H1 (cell line): ENCODE results near the gene PTK6. TPM values are rescaled to one million over a fixed set of nuclear protein-coding genes. Genes with fewer than 3 reads are reported as not detected.

Source experiments
- CTCF ChIA-PET: fragments of 300-600 bp; sonication (Branson Sonifier 250); formaldehyde crosslinking; loops from one replicate; lab custom pipeline; 2021; ENCODE audit not compliant: partially characterized antibody; lab: Charles Lee
- POLR2A ChIA-PET: fragments of 300-600 bp; sonication (Branson Sonifier 250); formaldehyde crosslinking; loops from one replicate; lab custom pipeline; 2021; ENCODE audit warnings: inconsistent platforms; ENCODE audit not compliant: partially characterized antibody; lab: Charles Lee
- DNase-seq, 2 experiments: peaks; one replicate each; pipeline versions ENCODE4 v3.0.0 to v3.0.0-alpha.2; 2010 to 2022; ENCODE audit warnings: low spot score in 2 of 2, low read depth in 1 of 2, mixed read lengths in 1 of 2
- FAIRE-seq: peaks from 2 replicates; lab custom pipeline; 2011; peaks lifted over from hg19 to GRCh38; lab: Jason Lieb, UNC
- H2AFZ ChIP-seq: 2 replicates; pipeline ENCODE4 v1.8.1; 2012; ENCODE audit warnings: low read length, inconsistent platforms
- H2AK5ac ChIP-seq: 2 replicates; pipeline ENCODE4 v1.6.1; 2013; ENCODE audit warnings: low read depth, low read length
- H2BK120ac ChIP-seq: replicated peaks from 2 replicates; pipeline ENCODE3; 2013; ENCODE audit warnings: low read depth, low read length, inconsistent platforms
- H2BK12ac ChIP-seq: 2 replicates; pipeline ENCODE4 v1.6.1; 2013; ENCODE audit warnings: low read depth, low read length
- H2BK15ac ChIP-seq: 2 replicates; pipeline ENCODE4 v1.6.1; 2013; ENCODE audit warnings: low read length
- H2BK20ac ChIP-seq: 2 replicates; pipeline ENCODE4 v1.6.1; 2013; ENCODE audit warnings: low read length
- H2BK5ac ChIP-seq: 2 replicates; pipeline ENCODE4 v1.6.1; 2013; ENCODE audit warnings: low read depth, low read length
- H3K14ac ChIP-seq: 2 replicates; pipeline ENCODE4 v1.6.1; 2013; ENCODE audit warnings: inconsistent platforms; ENCODE audit not compliant: insufficient read length
- H3K18ac ChIP-seq: 2 replicates; pipeline ENCODE4 v1.6.1; 2013; ENCODE audit warnings: low read length; ENCODE audit errors: extremely low read depth
- H3K23ac ChIP-seq: 2 replicates; pipeline ENCODE4 v1.6.1; 2013; ENCODE audit warnings: inconsistent platforms; ENCODE audit not compliant: insufficient read length
- H3K23me2 ChIP-seq: 2 replicates; pipeline ENCODE4 v1.6.1; 2013; ENCODE audit warnings: low read depth, low read length
- H3K27ac ChIP-seq: 2 replicates; pipeline ENCODE4 v1.6.1; 2011; ENCODE audit warnings: low read depth, low read length, inconsistent platforms
- H3K27me3 ChIP-seq, 4 experiments: replicated peaks in 1 of 4; 1 replicate in 1 of 4; 2 replicates in 3 of 4; pipeline versions ENCODE4 v1.6.1 to v1.8.1; 2011 to 2013; ENCODE audit warnings: low read length in 3 of 4, mild to moderate bottlenecking in 3 of 4, inconsistent platforms in 2 of 4, mixed read lengths in 2 of 4, moderate library complexity in 1 of 4; ENCODE audit not compliant: control insufficient read depth in 3 of 4, insufficient read depth in 3 of 4; ENCODE audit errors: extremely low read depth in 1 of 4
- H3K36me3 ChIP-seq, 4 experiments: 2 replicates each; pipeline versions ENCODE4 v1.6.1 to v1.8.1; 2011 to 2013; ENCODE audit warnings: mild to moderate bottlenecking in 4 of 4, low read length in 3 of 4, moderate library complexity in 2 of 4, control low read depth in 1 of 4, inconsistent platforms in 1 of 4; ENCODE audit not compliant: insufficient read depth in 4 of 4, control insufficient read depth in 2 of 4
- H3K4ac ChIP-seq: replicated peaks from 2 replicates; pipeline ENCODE3; 2013; ENCODE audit warnings: low read length, low read depth, mixed read lengths, inconsistent platforms; ENCODE audit not compliant: insufficient read length
- H3K4me1 ChIP-seq, 4 experiments: replicated peaks in 1 of 4; 1 replicate in 1 of 4; 2 replicates in 3 of 4; pipeline versions ENCODE4 v1.6.1 to v1.8.1; 2011 to 2013; ENCODE audit warnings: low read length in 3 of 4, inconsistent platforms in 2 of 4, mixed read lengths in 1 of 4; ENCODE audit not compliant: insufficient read depth in 4 of 4, control insufficient read depth in 3 of 4
- H3K4me2 ChIP-seq, 2 experiments: 2 replicates each; pipeline versions ENCODE4 v1.6.1 to v1.8.1; 2011 to 2013; ENCODE audit warnings: low read depth in 2 of 2, low read length in 2 of 2, control low read depth in 1 of 2, inconsistent platforms in 1 of 2, mild to moderate bottlenecking in 1 of 2; ENCODE audit not compliant: insufficient read depth in 1 of 2
- H3K4me3 ChIP-seq, 4 experiments: fragments of 200-600, 300-600 bp in 1 of 4; sonication (generic), shearing (Covaris generic), sonication (Bioruptor Twin) in 1 of 4; 2 replicates each; pipeline versions ENCODE4 v1.5.1 to v1.8.1; 2011 to 2016; ENCODE audit warnings: low read length in 4 of 4, low read depth in 3 of 4, control low read depth in 2 of 4, inconsistent platforms in 2 of 4, mild to moderate bottlenecking in 2 of 4, mixed read lengths in 1 of 4, moderate library complexity in 1 of 4; ENCODE audit not compliant: insufficient read depth in 2 of 4; ENCODE audit errors: extremely low read depth in 1 of 4
- H3K56ac ChIP-seq: replicated peaks from 2 replicates; pipeline ENCODE3; 2013; ENCODE audit warnings: low read depth, mild to moderate bottlenecking, mixed read lengths, low read length, inconsistent platforms; ENCODE audit not compliant: insufficient read length
- H3K79me1 ChIP-seq: 2 replicates; pipeline ENCODE4 v1.6.1; 2013; ENCODE audit warnings: low read depth, low read length, control low read depth
- H3K79me2 ChIP-seq, 2 experiments: 2 replicates each; pipeline versions ENCODE4 v1.6.1 to v1.8.1; 2012 to 2013; ENCODE audit warnings: low read length in 2 of 2, mild to moderate bottlenecking in 2 of 2, inconsistent platforms in 1 of 2; ENCODE audit not compliant: insufficient read depth in 2 of 2, control insufficient read depth in 1 of 2
- H3K9ac ChIP-seq, 4 experiments: replicated peaks in 1 of 4; 1 replicate in 1 of 4; 2 replicates in 3 of 4; pipeline versions ENCODE4 v1.6.1 to v1.8.1; 2011 to 2013; ENCODE audit warnings: low read depth in 3 of 4, low read length in 3 of 4, control low read depth in 2 of 4, mild to moderate bottlenecking in 2 of 4, moderate library complexity in 2 of 4, inconsistent platforms in 1 of 4; ENCODE audit errors: extremely low read depth in 1 of 4
- H3K9me3 ChIP-seq, 2 experiments: 2 replicates each; pipeline versions ENCODE4 v1.6.1 to v1.8.1; 2012 to 2013; ENCODE audit warnings: mild to moderate bottlenecking in 2 of 2, moderate library complexity in 2 of 2, control low read depth in 1 of 2, inconsistent platforms in 1 of 2, low read depth in 1 of 2, low read length in 1 of 2, mixed read lengths in 1 of 2; ENCODE audit not compliant: insufficient read depth in 2 of 2
- H4K20me1 ChIP-seq, 2 experiments: replicated peaks in 1 of 2; 2 replicates each; pipeline versions ENCODE3 to v1.8.1; 2011 to 2013; ENCODE audit warnings: inconsistent platforms in 2 of 2, low read length in 2 of 2, mild to moderate bottlenecking in 1 of 2; ENCODE audit not compliant: insufficient read depth in 2 of 2, control insufficient read depth in 1 of 2
- H4K5ac ChIP-seq: 2 replicates; pipeline ENCODE4 v1.6.1; 2013; ENCODE audit warnings: low read length, low read depth, mixed read lengths, inconsistent platforms; ENCODE audit not compliant: insufficient read length
- H4K8ac ChIP-seq: 2 replicates; pipeline ENCODE4 v1.8.0; 2013; ENCODE audit warnings: mild to moderate bottlenecking, moderate library complexity, low read length, inconsistent platforms; ENCODE audit not compliant: insufficient read depth; ENCODE audit errors: extremely low read depth
- H4K91ac ChIP-seq: replicated peaks from 2 replicates; pipeline ENCODE3; 2013; ENCODE audit warnings: low read length, mixed read lengths, inconsistent platforms; ENCODE audit not compliant: insufficient read length
- ASH2L ChIP-seq: fragments of 200-600, 300-600 bp; sonication (generic); IDR thresholded peaks from one replicate; pipeline ENCODE4 v1.7.1; 2017; ENCODE audit warnings: low read length
- ATF2 ChIP-seq: IDR thresholded peaks from 2 replicates; pipeline ENCODE4 v1.6.1; 2012; ENCODE audit warnings: low read length, inconsistent platforms
- ATF3 ChIP-seq: IDR thresholded peaks from 2 replicates; pipeline ENCODE4 v1.6.1; 2011; ENCODE audit warnings: low read depth, mild to moderate bottlenecking, low read length; ENCODE audit not compliant: insufficient read depth
- BACH1 ChIP-seq: IDR thresholded peaks from 2 replicates; pipeline ENCODE4 v1.6.1; 2012; ENCODE audit warnings: low read length, improper control_type of control experiment
- CHD1 ChIP-seq: IDR thresholded peaks from 2 replicates; pipeline ENCODE4 v1.6.1; 2012; ENCODE audit warnings: low read depth, low read length, improper control_type of control experiment
- JUN ChIP-seq: IDR thresholded peaks from 2 replicates; pipeline ENCODE4 v1.6.1; 2011; ENCODE audit warnings: low read depth, mild to moderate bottlenecking, improper control_type of control experiment, low read length
- KDM1A ChIP-seq: fragments of 200-600, 300-600 bp; sonication (generic); IDR thresholded peaks from 2 replicates; pipeline ENCODE4 v1.7.1; 2016; ENCODE audit warnings: mild to moderate bottlenecking, low read length, borderline replicate concordance
- KDM5A ChIP-seq: fragments of 200-600 bp; IDR thresholded peaks from 2 replicates; pipeline ENCODE4 v1.7.1; 2012; ENCODE audit warnings: mild to moderate bottlenecking, low read length, inconsistent platforms, mixed read lengths
- MAFK ChIP-seq: IDR thresholded peaks from 2 replicates; pipeline ENCODE4 v1.6.1; 2012; ENCODE audit warnings: low read depth, mild to moderate bottlenecking, improper control_type of control experiment, low read length
- MAX ChIP-seq: IDR thresholded peaks from 2 replicates; pipeline ENCODE4 v1.6.1; 2012; ENCODE audit warnings: inconsistent platforms
- SIX5 ChIP-seq: IDR thresholded peaks from 2 replicates; pipeline ENCODE4 v1.6.1; 2011; ENCODE audit warnings: mild to moderate bottlenecking, low read depth, low read length
- SP1 ChIP-seq: IDR thresholded peaks from 2 replicates; pipeline ENCODE4 v1.6.1; 2011; ENCODE audit warnings: low read depth, low read length
- SP2 ChIP-seq: IDR thresholded peaks from 2 replicates; pipeline ENCODE4 v1.6.1; 2012; ENCODE audit warnings: mild to moderate bottlenecking, low read length, inconsistent platforms
- WGBS, 2 experiments: shearing (Covaris generic) in 1 of 2; methylation state at CpG; one replicate each; pipeline versions ENCODE4 v1.1.6 to v1.1.7; 2013 to 2015; ENCODE audit warnings: low lambda C conversion rate in 2 of 2, mixed read lengths in 2 of 2, inconsistent platforms in 1 of 2, low coverage in 1 of 2, missing lambda C conversion rate in 1 of 2; ENCODE audit not compliant: insufficient replicate concordance in 2 of 2, insufficient coverage in 1 of 2, insufficient read length in 1 of 2; ENCODE audit errors: extremely low coverage in 1 of 2, missing lambda C conversion rate in 1 of 2; 5-methylcytosine and 5-hydroxymethylcytosine counted together
- polyA plus RNA-seq, 7 experiments: library from polyadenylated mRNA; depleted of rRNA in 3 of 7; stranded (reverse) in 5 of 7; unstranded in 2 of 7; fragments of >200 nt in 5 of 7; fragments of 200-250 nt in 2 of 7; gene quantifications; 1 replicate in 5 of 7; 2 replicates in 1 of 7; 4 replicates in 1 of 7; pipeline versions ENCODE4 v1.2.1 to v1.2.3, GENCODE V29; 2011 to 2013; ENCODE audit warnings: missing spikeins in 2 of 7, mixed read lengths in 2 of 7
- total RNA-seq: library from RNA; stranded (reverse); fragmentation: NEBNext Ultra II Directional; extraction: Animal tissue kit (Norgen Biotek cat#: 25700); gene quantifications from 2 replicates; pipeline ENCODE4 v1.2.1, GENCODE V29; 2021

The PTK6 gene
- total and polyA plus RNA-seq, 2 of the 8 experiments (the other 6 are each of a cell fraction or from before 2014, with no cell fraction given) = 0.12 to 0.19 TPM

GRCh38 chr20:63543733-63544132 lies 6.6 kb upstream of the PTK6 start:
- H3K23ac ChIP-seq = no peak overlapping the region
- H3K36me3 ChIP-seq = no peaks in the 10 kb centered on the region
- no peak overlapping the region for H2BK12ac ChIP-seq
- H2BK20ac ChIP-seq = no peak overlapping the region
- no peak overlapping the region for H2BK120ac ChIP-seq
- no peak overlapping the region for H3K56ac ChIP-seq
- H3K4me2 ChIP-seq = no peak overlapping the region
- peaks cover 0 to 14% (median 8%) of the 10 kb centered on the region in 4 experiments; a peak in 6 of 7 replicates for H3K4me1 ChIP-seq
- no peak overlapping the region for H2AK5ac ChIP-seq
- H3K9me3 ChIP-seq = no peaks in the 10 kb centered on the region
- H3K23me2 ChIP-seq = no peaks in the 10 kb centered on the region
- DNase-seq (no peak), FAIRE-seq (no peak)
- no peak overlapping the region for H2BK15ac ChIP-seq
- no peaks in the 10 kb centered on the region for H3K79me2 ChIP-seq
- no peak overlapping the region for H3K27ac ChIP-seq
- CTCF ChIA-PET = interaction anchor here (0.8 to 1.3 kb wide), 5 partner anchors 9 to 434 kb away, joined by 3 to 4 read pairs (median 3); no protein-coding TSS in a partner anchor
- H4K91ac ChIP-seq = no peak overlapping the region
- no peak overlapping the region for H3K14ac ChIP-seq
- H3K4me3 ChIP-seq = no peak overlapping the region
- H3K4ac ChIP-seq = no peak overlapping the region
- H4K8ac ChIP-seq = no peak overlapping the region
- H2AFZ ChIP-seq = no peak overlapping the region
- H2BK5ac ChIP-seq = no peak overlapping the region
- H4K5ac ChIP-seq = no peak overlapping the region
- H3K79me1 ChIP-seq = no peaks in the 10 kb centered on the region
- H3K27me3 ChIP-seq = no peaks in the 10 kb centered on the region
- no peak overlapping the region for H3K18ac ChIP-seq
- WGBS, 2 experiments = 80 to 100% methylated on average over 4 to 6 of the region's 6 CpGs
- no peaks in the 10 kb centered on the region for H4K20me1 ChIP-seq
- no peak overlapping the region for H3K9ac ChIP-seq
- POLR2A ChIA-PET = interaction anchor here (1.2 to 2.3 kb wide), 2 partner anchors 9 kb away, joined by 3 to 7 read pairs; no protein-coding TSS in a partner anchor
- TF ChIP-seq MAFK = no peak
- TF ChIP-seq ATF3 = no peak
- no peak for TF ChIP-seq BACH1
- no peak for TF ChIP-seq ATF2
- no peak for TF ChIP-seq CHD1
- no peak for TF ChIP-seq KDM5A
- no peak for TF ChIP-seq SIX5
- no peak for TF ChIP-seq KDM1A
- no peak for TF ChIP-seq ASH2L
- no peak for TF ChIP-seq SP2
- TF ChIP-seq JUN = no peak
- no peak for TF ChIP-seq MAX
- TF ChIP-seq SP1 = no peak
